Measurements from ENCODE around the gene KANSL1.

The KANSL1 gene

DNA sequence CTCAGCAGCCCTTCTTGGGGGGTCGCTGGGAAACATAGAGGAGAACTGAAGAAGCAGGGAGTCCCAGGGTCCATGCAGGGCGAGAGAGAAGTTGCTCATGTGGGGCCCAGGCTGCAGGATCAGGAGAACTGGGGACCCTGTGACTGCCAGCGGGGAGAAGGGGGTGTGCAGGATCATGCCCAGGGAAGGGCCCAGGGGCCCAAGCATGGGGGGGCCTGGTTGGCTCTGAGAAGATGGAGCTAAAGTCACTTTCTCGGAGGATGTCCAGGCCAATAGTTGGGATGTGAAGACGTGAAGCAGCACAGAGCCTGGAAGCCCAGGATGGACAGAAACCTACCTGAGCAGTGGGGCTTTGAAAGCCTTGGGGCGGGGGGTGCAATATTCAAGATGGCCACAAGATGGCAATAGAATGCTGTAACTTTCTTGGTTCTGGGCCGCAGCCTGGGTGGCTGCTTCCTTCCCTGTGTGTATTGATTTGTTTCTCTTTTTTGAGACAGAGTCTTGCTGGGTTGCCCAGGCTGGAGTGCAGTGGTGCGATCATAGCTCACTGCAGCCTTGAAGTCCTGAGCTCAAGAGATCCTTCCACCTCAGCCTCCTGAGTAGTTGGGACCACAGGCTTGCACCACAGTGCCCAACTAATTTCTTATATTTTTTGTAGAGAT, 190.8 kb downstream of the KANSL1 start:
- Histone ChIP-seq H3K79me2 (ENCODE audit: insufficient read depth, low read length) (no peaks in the 10 kb centered on the region), H3F3A (ENCODE audit: insufficient read depth) (no peaks in the 10 kb centered on the region), H3K27me3 (ENCODE audit: low read length) (no peaks in the 10 kb centered on the region), H4K20me1 (ENCODE audit: low read depth, low read length) (no peaks in the 10 kb centered on the region), H3K27ac (ENCODE audit: low read depth, low read length) (no peak overlapping the region), H3K9ac (ENCODE audit: low read length) (no peak overlapping the region), H3K4me3 (ENCODE audit: insufficient read depth, low read length, poor library complexity, severe bottlenecking) (no peak overlapping the region), H3K9me3 (ENCODE audit: insufficient read depth, low read length) (no peaks in the 10 kb centered on the region), H3K9me2 (replicated peaks; ENCODE audit: insufficient read depth, low read length) (no peaks in the 10 kb centered on the region), H2AFZ (ENCODE audit: low read depth, low read length, severe bottlenecking) (no peak overlapping the region), H3K4me2 (ENCODE audit: low read depth, low read length, poor library complexity, severe bottlenecking) (no peak overlapping the region), H3K36me3 (ENCODE audit: low read length) (no peaks in the 10 kb centered on the region)
- TF ChIP-seq CTCF (IDR thresholded peaks at IDR 0.05; ENCODE audit: insufficient read depth, low read length, poor library complexity, severe bottlenecking) = peak; percentile 60
- TF ChIP-seq EZH2phosphoT487 (conservative IDR thresholded peaks at IDR 0.05; ENCODE audit: low read length) = no peak

- no peaks in the 10 kb centered on the region for H4K20me1 ChIP-seq (ENCODE audit: low read depth, low read length)
- H2AFZ ChIP-seq (ENCODE audit: low read depth, low read length, severe bottlenecking) = no peak overlapping the region
- no peak overlapping the region for H3K4me2 ChIP-seq (ENCODE audit: low read depth, low read length, poor library complexity, severe bottlenecking)
- no peak overlapping the region for H3K9ac ChIP-seq (ENCODE audit: low read length)
- H3K36me3 ChIP-seq (ENCODE audit: low read length) = no peaks in the 10 kb centered on the region
- H3K9me2 ChIP-seq (replicated peaks; ENCODE audit: insufficient read depth, low read length) = no peaks in the 10 kb centered on the region
- H3K27ac ChIP-seq (ENCODE audit: low read depth, low read length) = no peak overlapping the region
- TF ChIP-seq EZH2phosphoT487 (conservative IDR thresholded peaks at IDR 0.05; ENCODE audit: low read length) = no peak
- H3K27me3 ChIP-seq (ENCODE audit: low read length) = no peaks in the 10 kb centered on the region
- no peaks in the 10 kb centered on the region for H3K79me2 ChIP-seq (ENCODE audit: insufficient read depth, low read length)
- no peak overlapping the region for H3K4me3 ChIP-seq (ENCODE audit: insufficient read depth, low read length, poor library complexity, severe bottlenecking)
- H3K9me3 ChIP-seq (ENCODE audit: insufficient read depth, low read length) = no peaks in the 10 kb centered on the region
- no peaks in the 10 kb centered on the region for H3F3A ChIP-seq (ENCODE audit: insufficient read depth)
Measured at GRCh38 chr17:46001390-46002310, 191.6 kb downstream of the KANSL1 start.

- Histone ChIP-seq H3K4me3 (ENCODE audit: insufficient read depth, low read length, poor library complexity, severe bottlenecking) (no peak overlapping the region), H3K79me2 (ENCODE audit: insufficient read depth, low read length) (no peaks in the 10 kb centered on the region), H3F3A (ENCODE audit: insufficient read depth) (no peaks in the 10 kb centered on the region), H3K27me3 (ENCODE audit: low read length) (no peaks in the 10 kb centered on the region), H3K9me2 (replicated peaks; ENCODE audit: insufficient read depth, low read length) (no peaks in the 10 kb centered on the region), H3K27ac (ENCODE audit: low read depth, low read length) (no peak overlapping the region), H3K36me3 (ENCODE audit: low read length) (no peaks in the 10 kb centered on the region), H3K9ac (ENCODE audit: low read length) (no peak overlapping the region), H2AFZ (ENCODE audit: low read depth, low read length, severe bottlenecking) (no peak overlapping the region), H3K4me2 (ENCODE audit: low read depth, low read length, poor library complexity, severe bottlenecking) (no peak overlapping the region), H3K9me3 (ENCODE audit: insufficient read depth, low read length) (no peaks in the 10 kb centered on the region), H4K20me1 (ENCODE audit: low read depth, low read length) (no peaks in the 10 kb centered on the region)
- no peak for TF ChIP-seq CTCF (IDR thresholded peaks at IDR 0.05; ENCODE audit: insufficient read depth, low read length, poor library complexity, severe bottlenecking)
- no peak for TF ChIP-seq EZH2phosphoT487 (conservative IDR thresholded peaks at IDR 0.05; ENCODE audit: low read length)
Measured at GRCh38 chr17:46000757-46001156, 192.5 kb downstream of the KANSL1 start.

DNA sequence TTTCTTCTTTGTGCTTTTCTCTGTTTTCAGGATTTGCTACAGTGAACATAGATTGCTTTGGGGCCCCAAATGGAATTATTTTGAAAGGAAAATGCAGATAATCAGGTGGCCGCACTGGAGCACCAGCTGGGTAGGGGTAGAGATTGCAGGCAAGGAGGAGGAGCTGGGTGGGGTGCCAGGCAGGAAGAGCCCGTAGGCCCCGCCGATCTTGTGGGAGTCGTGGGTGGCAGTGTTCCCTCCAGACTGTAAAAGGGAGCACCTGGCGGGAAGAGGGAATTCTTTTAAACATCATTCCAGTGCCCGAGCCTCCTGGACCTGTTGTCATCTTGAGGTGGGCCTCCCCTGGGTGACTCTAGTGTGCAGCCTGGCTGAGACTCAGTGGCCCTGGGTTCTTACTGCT, 192.9 kb downstream of the KANSL1 start:
- Histone ChIP-seq H3K27me3 (ENCODE audit: low read length) (no peaks in the 10 kb centered on the region), H3K9me2 (replicated peaks; ENCODE audit: insufficient read depth, low read length) (no peaks in the 10 kb centered on the region)

More for the DNA sequence above, 192.9 kb downstream of the KANSL1 start:
- Histone ChIP-seq H2AFZ (ENCODE audit: low read depth, low read length, severe bottlenecking) (no peak overlapping the region), H3K9ac (ENCODE audit: low read length) (no peak overlapping the region), H3K9me3 (ENCODE audit: insufficient read depth, low read length) (no peaks in the 10 kb centered on the region), H3K36me3 (ENCODE audit: low read length) (no peaks in the 10 kb centered on the region), H3K4me2 (ENCODE audit: low read depth, low read length, poor library complexity, severe bottlenecking) (no peak overlapping the region), H3K27ac (ENCODE audit: low read depth, low read length) (no peak overlapping the region), H4K20me1 (ENCODE audit: low read depth, low read length) (no peaks in the 10 kb centered on the region), H3K79me2 (ENCODE audit: insufficient read depth, low read length) (no peaks in the 10 kb centered on the region), H3K4me3 (ENCODE audit: insufficient read depth, low read length, poor library complexity, severe bottlenecking) (no peak overlapping the region), H3F3A (ENCODE audit: insufficient read depth) (no peaks in the 10 kb centered on the region)
- no peak for TF ChIP-seq CTCF (IDR thresholded peaks at IDR 0.05; ENCODE audit: insufficient read depth, low read length, poor library complexity, severe bottlenecking)
- TF ChIP-seq EZH2phosphoT487 (conservative IDR thresholded peaks at IDR 0.05; ENCODE audit: low read length) = no peak

All from SU-DHL-6 (cell line).